Measurements from ENCODE around the gene CNNM1. TPM values are rescaled to one million over a fixed set of nuclear protein-coding genes. Genes with fewer than 3 reads are reported as not detected.

Gene CNNM1
- total RNA-seq, 1 experiment from 2014 or later, result 0.90 TPM

- no peak for TF ChIP-seq AR (CRISPR knock-in tag; IDR thresholded peaks at IDR 0.05)
- TF ChIP-seq HMGXB4 (CRISPR knock-in tag; IDR thresholded peaks at IDR 0.05), result no peak
- no peak for TF ChIP-seq ZNF317 (CRISPR knock-in tag; IDR thresholded peaks at IDR 0.05; ENCODE audit: borderline replicate concordance, low read depth)
- no peak for TF ChIP-seq ATF6 (CRISPR knock-in tag; IDR thresholded peaks at IDR 0.05)
Measured at GRCh38 chr10:99374972-99375371, 45.8 kb downstream of the CNNM1 start (continued).

GRCh38 chr10:99375426-99375825 lies 46.3 kb downstream of the CNNM1 start:
- Mint-ChIP-seq H3K27ac (no peak overlapping the region), H3K4me1 (peaks cover 4% of the 10 kb centered on the region; the same call in 1 of the 2 replicates), H3K36me3 (no peaks in the 10 kb centered on the region), H3K27me3 (ENCODE audit: low read depth) (no peaks in the 10 kb centered on the region; the same call in 1 of the 2 replicates), H3K9me3 (no peaks in the 10 kb centered on the region), H3K4me3 (no peak overlapping the region)
- no peak for ATAC-seq
- ChIA-PET CTCF (no interaction called here), POLR2A (no interaction called here)
- no peak for DNase-seq (ENCODE audit: low spot score)
- TF ChIP-seq ZNF532 (CRISPR knock-in tag; IDR thresholded peaks at IDR 0.05; ENCODE audit: borderline replicate concordance) (no peak), MYBL2 (CRISPR knock-in tag; IDR thresholded peaks at IDR 0.05) (no peak), ZNF512 (CRISPR knock-in tag; IDR thresholded peaks at IDR 0.05; ENCODE audit: borderline replicate concordance) (no peak), JUN (CRISPR knock-in tag; IDR thresholded peaks at IDR 0.05) (no peak), FOXP1 (CRISPR knock-in tag; IDR thresholded peaks at IDR 0.05; ENCODE audit: borderline replicate concordance) (no peak), IRF2 (CRISPR knock-in tag; IDR thresholded peaks at IDR 0.05; ENCODE audit: borderline replicate concordance, low read depth) (no peak), ZSCAN18 (CRISPR knock-in tag; IDR thresholded peaks at IDR 0.05) (no peak), MAX (CRISPR knock-in tag; IDR thresholded peaks at IDR 0.05) (no peak), SOX15 (CRISPR knock-in tag; IDR thresholded peaks at IDR 0.05) (no peak), CTCF (IDR thresholded peaks at IDR 0.05) (no peak), NFYB (CRISPR knock-in tag; conservative IDR thresholded peaks at IDR 0.05; ENCODE audit: low read depth) (no peak), HMGXB4 (CRISPR knock-in tag; IDR thresholded peaks at IDR 0.05) (no peak), CDX4 (CRISPR knock-in tag; IDR thresholded peaks at IDR 0.05; ENCODE audit: borderline replicate concordance) (no peak)
